Activated CD8-positive, alpha-beta memory T cell treated with anti-CD3 and anti-CD28 coated beads, Interleukin-2, amount 10 ng/mL, durations not matched to agents 7 days and 5 days (primary cell): ENCODE data around the gene CTRB1. TPM values are rescaled to one million over a fixed set of nuclear protein-coding genes. Genes with fewer than 3 reads are reported as not detected.
"Not testable (repeated sequence)": the region's sequence is repeated elsewhere in the genome, so short reads cannot be mapped to it uniquely, and the experiment has no call there.

ENCODE experiments used
- ATAC-seq: fragments of 150-1000 bp; cut with Tn5 transposase; one replicate; pipeline ENCODE4 v1.10.0; 2021; ENCODE audit warnings: moderate library complexity
- CTCF ChIA-PET: fragments of 350-600 bp; sonication (Branson Sonifier 250); formaldehyde crosslinking; loops from one replicate; lab custom pipeline; 2021; ENCODE audit warnings: antibody characterized with exemption; lab: Charles Lee
- DNase-seq: peaks from one replicate; pipeline ENCODE4 v3.0.0-alpha.2; 2020
- H3K27ac Mint-ChIP-seq: one replicate; pipeline ENCODE4 v1.8.0; 2021; ENCODE audit warnings: mild to moderate bottlenecking, mixed read lengths
- H3K27me3 Mint-ChIP-seq: one replicate; pipeline ENCODE4 v1.8.0; 2021; ENCODE audit warnings: mixed read lengths
- H3K36me3 Mint-ChIP-seq: one replicate; pipeline ENCODE4 v1.8.0; 2021; ENCODE audit warnings: mild to moderate bottlenecking, mixed read lengths
- H3K4me1 Mint-ChIP-seq: one replicate; pipeline ENCODE4 v1.8.0; 2021; ENCODE audit warnings: mixed read lengths
- H3K4me3 Mint-ChIP-seq: one replicate; pipeline ENCODE4 v1.8.0; 2021; ENCODE audit warnings: mild to moderate bottlenecking, moderate library complexity, mixed read lengths
- H3K9me3 Mint-ChIP-seq: one replicate; pipeline ENCODE4 v1.8.0; 2022; ENCODE audit warnings: low read depth, mixed read lengths
- total RNA-seq, 2 experiments: library from RNA; stranded (reverse); gene quantifications; one replicate each; pipeline ENCODE4 v1.2.3, GENCODE V29; 2021

Gene CTRB1
- total RNA-seq, 2 experiments from 2014 or later, result not detected

GRCh38 chr16:75234856-75235696 lies 16.3 kb downstream of the CTRB1 start:
- CTCF ChIA-PET, result interaction anchor here (0.8 to 5.2 kb wide), 13 partner anchors 13 to 169 kb away, joined by 3 to 75 read pairs (median 11); partner anchors contain the start of gene CTRB2
- H3K27ac Mint-ChIP-seq, result no peak overlapping the region

GRCh38 chr16:75235721-75236193 lies 17.0 kb downstream of the CTRB1 start:
- DNase-seq (no peak), ATAC-seq (no peak)
- no peaks in the 10 kb centered on the region for H3K36me3 Mint-ChIP-seq
- peaks cover 5% of the 10 kb centered on the region for H3K27me3 Mint-ChIP-seq
- no peak overlapping the region for H3K27ac Mint-ChIP-seq
- no peak overlapping the region for H3K4me3 Mint-ChIP-seq
- no peaks in the 10 kb centered on the region for H3K9me3 Mint-ChIP-seq
- CTCF ChIA-PET, result interaction anchor here (0.6 to 5.2 kb wide), 6 partner anchors 14 to 166 kb away, joined by 3 to 75 read pairs (median 17); no protein-coding TSS in a partner anchor
- H3K4me1 Mint-ChIP-seq, result peaks cover 2% of the 10 kb centered on the region

More at GRCh38 chr16:75234856-75235696, 16.3 kb downstream of the CTRB1 start:
- Mint-ChIP-seq H3K4me1 (peaks cover 2% of the 10 kb centered on the region), H3K27me3 (peaks cover 5% of the 10 kb centered on the region), H3K9me3 (no peaks in the 10 kb centered on the region), H3K36me3 (no peaks in the 10 kb centered on the region), H3K4me3 (no peak overlapping the region)
- no peak for ATAC-seq
- DNase-seq, result no peak

GRCh38 chr16:75236232-75236631 lies 17.4 kb downstream of the CTRB1 start:
- peak; percentile 46 for DNase-seq
- peaks cover 2% of the 10 kb centered on the region for H3K4me1 Mint-ChIP-seq
- CTCF ChIA-PET, result interaction anchor here (0.6 to 5.2 kb wide), 5 partner anchors 14 to 166 kb away, joined by 3 to 75 read pairs (median 3); no protein-coding TSS in a partner anchor

GRCh38 chr16:75236736-75237397 lies 18.1 kb downstream of the CTRB1 start:
- CTCF ChIA-PET, result interaction anchor here (0.6 to 5.2 kb wide), 6 partner anchors 15 to 165 kb away, joined by 3 to 75 read pairs (median 4); no protein-coding TSS in a partner anchor
- H3K9me3 Mint-ChIP-seq, result no peaks in the 10 kb centered on the region
- no peaks in the 10 kb centered on the region for H3K36me3 Mint-ChIP-seq
- no peak for DNase-seq
- peaks cover 2% of the 10 kb centered on the region for H3K4me1 Mint-ChIP-seq
- ATAC-seq, result no peak
- no peak overlapping the region for H3K27ac Mint-ChIP-seq
- no peaks in the 10 kb centered on the region for H3K27me3 Mint-ChIP-seq
- no peak overlapping the region for H3K4me3 Mint-ChIP-seq

More at GRCh38 chr16:75236232-75236631, 17.4 kb downstream of the CTRB1 start:
- Mint-ChIP-seq H3K36me3 (no peaks in the 10 kb centered on the region), H3K9me3 (no peaks in the 10 kb centered on the region), H3K4me3 (no peak overlapping the region), H3K27ac (no peak overlapping the region), H3K27me3 (peaks cover 4% of the 10 kb centered on the region)
- no peak for ATAC-seq

GRCh38 chr16:75237398-75238131 lies 18.8 kb downstream of the CTRB1 start:
- H3K36me3 Mint-ChIP-seq, result no peaks in the 10 kb centered on the region
- DNase-seq (no peak), ATAC-seq (no peak)
- H3K4me1 Mint-ChIP-seq, result peaks cover 2% of the 10 kb centered on the region
- no peak overlapping the region for H3K27ac Mint-ChIP-seq
- CTCF ChIA-PET, result interaction anchor here (1.5 to 2.1 kb wide), 2 partner anchors 38 to 157 kb away, joined by 3 to 6 read pairs; no protein-coding TSS in a partner anchor
- H3K27me3 Mint-ChIP-seq, result no peaks in the 10 kb centered on the region
- H3K4me3 Mint-ChIP-seq, result no peak overlapping the region
- H3K9me3 Mint-ChIP-seq, result no peaks in the 10 kb centered on the region

- Mint-ChIP-seq H3K27me3 (no peaks in the 10 kb centered on the region), H3K27ac (no peak overlapping the region), H3K9me3 (no peaks in the 10 kb centered on the region), H3K4me3 (no peak overlapping the region), H3K4me1 (peaks cover 2% of the 10 kb centered on the region), H3K36me3 (no peaks in the 10 kb centered on the region)
- CTCF ChIA-PET, result interaction anchor here (1.5 to 2.1 kb wide), 2 partner anchors 39 to 156 kb away, joined by 3 to 6 read pairs; no protein-coding TSS in a partner anchor
- no peak for ATAC-seq
- no peak for DNase-seq
Measured at GRCh38 chr16:75238132-75238852, 19.5 kb downstream of the CTRB1 start.

- no peak for ATAC-seq
- no peak for DNase-seq
- H3K4me3 Mint-ChIP-seq, result no peak overlapping the region
- CTCF ChIA-PET, result interaction anchor here (2.1 kb wide), 1 partner anchor 40 kb away, joined by 6 read pairs; no protein-coding TSS in a partner anchor
- no peaks in the 10 kb centered on the region for H3K4me1 Mint-ChIP-seq
- H3K9me3 Mint-ChIP-seq, result no peaks in the 10 kb centered on the region
- H3K27me3 Mint-ChIP-seq, result no peaks in the 10 kb centered on the region
- H3K36me3 Mint-ChIP-seq, result no peaks in the 10 kb centered on the region
- H3K27ac Mint-ChIP-seq, result no peak overlapping the region
Measured at GRCh38 chr16:75238853-75239541, 20.2 kb downstream of the CTRB1 start.

- no peak for ATAC-seq
- Mint-ChIP-seq H3K9me3 (no peaks in the 10 kb centered on the region), H3K36me3 (no peaks in the 10 kb centered on the region), H3K27me3 (no peaks in the 10 kb centered on the region), H3K4me3 (no peak overlapping the region), H3K4me1 (no peaks in the 10 kb centered on the region), H3K27ac (no peak overlapping the region)
- CTCF ChIA-PET, result no interaction called here
- no peak for DNase-seq
Measured at GRCh38 chr16:75239542-75240122, 20.8 kb downstream of the CTRB1 start.

- H3K9me3 Mint-ChIP-seq, H3K27ac Mint-ChIP-seq, CTCF ChIA-PET, H3K4me1 Mint-ChIP-seq, ATAC-seq, H3K4me3 Mint-ChIP-seq, H3K36me3 Mint-ChIP-seq, DNase-seq, H3K27me3 Mint-ChIP-seq: not testable (repeated sequence)
Measured at GRCh38 chr16:75240633-75241032, 21.8 kb downstream of the CTRB1 start.

GRCh38 chr16:75241412-75241811 lies 22.6 kb downstream of the CTRB1 start:
- Mint-ChIP-seq H3K36me3 (no peaks in the 10 kb centered on the region), H3K27me3 (no peaks in the 10 kb centered on the region), H3K27ac (no peak overlapping the region), H3K4me1 (no peaks in the 10 kb centered on the region), H3K9me3 (no peaks in the 10 kb centered on the region), H3K4me3 (no peak overlapping the region)
- DNase-seq (no peak), ATAC-seq (no peak)
- CTCF ChIA-PET, result interaction anchor here (0.5 kb wide), 1 partner anchor 87 kb away, joined by 3 read pairs; no protein-coding TSS in a partner anchor

GRCh38 chr16:75241955-75242354 lies 23.2 kb downstream of the CTRB1 start:
- Mint-ChIP-seq H3K4me1 (no peaks in the 10 kb centered on the region), H3K36me3 (no peaks in the 10 kb centered on the region), H3K27ac (no peak overlapping the region), H3K9me3 (no peaks in the 10 kb centered on the region), H3K27me3 (no peaks in the 10 kb centered on the region), H3K4me3 (no peak overlapping the region)
- DNase-seq, result no peak
- no peak for ATAC-seq
- CTCF ChIA-PET, result interaction anchor here (0.5 kb wide), 1 partner anchor 87 kb away, joined by 3 read pairs; no protein-coding TSS in a partner anchor
